HG02610 (cell line): ENCODE results near the gene TMEM82.

Source experiments
- ATAC-seq: cut with Tn5 transposase; IDR thresholded peaks from one replicate; pipeline ENCODE4 v1.9.1; 2021; ENCODE audit warnings: mild to moderate bottlenecking, moderate library complexity; ENCODE audit not compliant: unreplicated experiment

TMEM82 gene

GRCh38 chr1:15755646-15756040 is 13.3 kb downstream of the TMEM82 start:
- no peak for ATAC-seq

DNA sequence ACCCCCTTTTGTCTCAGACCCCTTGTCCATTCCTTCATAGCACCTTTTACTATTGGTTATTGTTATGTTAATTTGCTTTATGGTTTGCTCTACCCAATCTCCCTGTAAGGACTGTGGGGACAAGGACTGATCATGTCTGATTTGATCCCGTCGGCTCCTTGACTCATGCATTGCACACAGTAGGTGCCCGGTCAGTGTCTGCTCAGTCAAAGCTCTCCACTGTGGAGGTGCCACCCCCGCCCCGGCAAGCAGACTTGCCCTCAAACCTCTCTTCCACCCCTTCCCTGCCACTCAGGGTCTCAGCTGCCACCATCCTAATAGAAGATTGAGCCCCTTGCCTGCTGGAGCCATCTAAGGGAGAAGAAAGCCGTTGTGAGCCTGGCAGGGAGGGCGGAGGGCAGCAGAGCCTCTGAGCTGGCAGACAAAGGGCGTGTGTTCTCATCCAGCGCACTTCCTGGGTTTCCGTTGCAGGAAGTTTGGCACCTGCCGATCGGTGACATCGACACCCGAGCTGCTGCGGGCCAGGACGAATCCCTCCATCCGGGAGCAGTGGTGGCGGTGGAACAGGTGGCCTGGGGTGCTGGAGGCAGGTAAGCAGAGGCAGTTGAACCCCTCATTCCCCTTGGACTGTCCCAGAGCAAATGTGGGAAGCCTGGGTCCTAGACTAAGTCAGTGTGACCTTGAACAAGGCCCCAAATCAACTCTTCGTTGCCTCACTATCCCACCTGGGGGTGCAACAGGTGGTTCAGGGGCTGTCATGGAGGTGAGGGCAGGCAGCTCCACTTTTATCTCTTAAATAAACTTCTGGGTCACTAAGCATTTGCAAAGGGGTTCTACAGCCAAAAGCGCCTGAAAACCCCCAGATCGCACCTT is 14.1 kb downstream of the TMEM82 start:
- no peak for ATAC-seq

DNA sequence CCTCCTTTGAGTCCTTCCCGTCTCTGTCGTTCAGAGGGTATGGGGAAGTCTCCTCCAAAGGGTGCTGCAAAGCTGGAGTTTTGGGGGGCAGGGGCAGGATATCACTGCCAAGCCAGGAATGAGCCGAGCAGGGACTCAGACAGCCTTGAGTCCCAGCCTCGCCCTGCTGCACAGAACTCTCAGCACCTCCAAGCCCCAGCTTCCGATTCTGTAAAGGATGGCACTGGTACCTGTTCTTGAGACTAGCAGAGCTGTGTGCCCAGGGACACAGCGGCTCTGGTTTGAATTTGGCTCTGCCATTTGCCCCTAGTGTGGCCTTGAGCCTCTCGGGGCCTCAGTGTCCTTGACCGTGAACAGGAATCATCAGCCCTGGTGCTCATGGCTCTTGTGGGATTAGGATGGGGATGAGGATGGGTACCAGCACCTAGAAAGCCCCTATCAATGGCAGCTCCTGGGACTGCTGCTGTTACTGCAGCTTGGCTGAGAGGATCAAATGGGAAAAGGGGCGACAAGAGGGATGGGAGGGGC is 14.8 kb downstream of the TMEM82 start:
- no peak for ATAC-seq

- ATAC-seq, result no peak
Observed at GRCh38 chr1:15757575-15758342, 15.5 kb downstream of the TMEM82 start.

DNA sequence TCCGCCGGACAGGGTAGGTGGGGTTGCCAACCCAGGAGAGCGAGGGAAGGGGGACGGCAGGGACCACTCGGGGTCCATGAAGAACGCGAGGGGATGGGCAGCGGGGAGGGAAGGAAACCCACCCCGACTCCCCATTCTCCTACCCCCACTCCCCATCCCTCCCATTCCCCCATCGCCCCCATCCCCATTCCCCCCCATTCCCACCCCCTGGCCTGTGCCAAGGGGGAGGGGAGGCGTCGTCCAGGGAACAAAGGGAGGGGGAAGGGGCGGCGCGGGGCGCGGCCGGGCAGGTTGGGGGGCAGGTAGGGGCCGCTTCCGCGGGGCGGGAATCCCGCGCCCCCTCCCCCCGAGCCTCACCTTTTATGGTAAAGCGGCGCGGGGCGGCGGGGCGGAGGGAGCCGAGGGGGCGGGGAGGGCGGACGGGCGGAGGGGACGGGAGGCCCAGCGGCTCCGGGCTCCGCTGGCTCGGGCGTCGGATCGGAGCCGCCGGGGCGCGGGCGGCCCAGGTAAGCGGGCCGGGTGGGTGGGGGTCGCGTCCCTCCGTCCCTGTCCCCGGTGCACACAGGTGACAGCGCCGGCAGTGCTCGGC is 16.1 kb downstream of the TMEM82 start, which contains the start of gene FBLIM1:
Gene FBLIM1, plus strand, starts transcription at position 453 of the 589 bp plus-strand sequence. CDS start 6,189 bp downstream, outside the sequence.
- no peak for ATAC-seq

DNA sequence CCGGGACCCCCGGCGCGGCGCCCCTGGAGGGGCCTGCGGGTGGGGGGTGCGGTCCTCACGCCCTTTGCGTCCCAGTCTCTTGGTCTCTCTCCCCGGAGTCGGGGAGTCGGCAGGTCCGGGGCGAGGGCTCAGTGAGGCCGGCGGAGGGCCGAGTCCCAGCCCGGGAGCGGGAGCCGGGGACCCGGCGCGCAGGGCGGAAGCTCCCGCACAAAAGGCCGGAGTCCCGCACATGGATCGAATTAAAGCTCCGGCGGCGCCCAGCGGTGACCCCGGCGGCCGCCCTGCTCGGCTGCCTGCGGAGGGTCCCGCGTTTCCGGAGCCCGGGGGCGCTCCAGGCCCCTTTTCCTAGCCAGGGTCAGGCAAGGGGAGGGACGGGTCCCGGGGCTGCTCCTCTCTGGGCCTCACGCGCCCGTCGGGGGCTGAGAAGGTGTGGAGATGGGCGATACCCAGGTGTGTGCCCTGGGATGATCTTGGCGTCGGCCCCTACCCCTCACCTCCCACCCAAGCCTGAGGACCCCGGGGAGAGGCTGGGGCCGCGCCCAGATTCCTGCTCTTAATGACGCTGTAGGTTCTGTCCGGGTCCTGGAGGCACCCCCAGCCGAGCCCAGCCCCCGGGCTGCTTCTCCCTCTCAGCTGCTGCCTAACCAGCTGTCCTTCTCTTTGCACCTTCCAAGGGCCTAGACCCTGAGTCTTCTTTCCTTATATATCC is 16.8 kb downstream of the TMEM82 start:
- no peak for ATAC-seq

DNA sequence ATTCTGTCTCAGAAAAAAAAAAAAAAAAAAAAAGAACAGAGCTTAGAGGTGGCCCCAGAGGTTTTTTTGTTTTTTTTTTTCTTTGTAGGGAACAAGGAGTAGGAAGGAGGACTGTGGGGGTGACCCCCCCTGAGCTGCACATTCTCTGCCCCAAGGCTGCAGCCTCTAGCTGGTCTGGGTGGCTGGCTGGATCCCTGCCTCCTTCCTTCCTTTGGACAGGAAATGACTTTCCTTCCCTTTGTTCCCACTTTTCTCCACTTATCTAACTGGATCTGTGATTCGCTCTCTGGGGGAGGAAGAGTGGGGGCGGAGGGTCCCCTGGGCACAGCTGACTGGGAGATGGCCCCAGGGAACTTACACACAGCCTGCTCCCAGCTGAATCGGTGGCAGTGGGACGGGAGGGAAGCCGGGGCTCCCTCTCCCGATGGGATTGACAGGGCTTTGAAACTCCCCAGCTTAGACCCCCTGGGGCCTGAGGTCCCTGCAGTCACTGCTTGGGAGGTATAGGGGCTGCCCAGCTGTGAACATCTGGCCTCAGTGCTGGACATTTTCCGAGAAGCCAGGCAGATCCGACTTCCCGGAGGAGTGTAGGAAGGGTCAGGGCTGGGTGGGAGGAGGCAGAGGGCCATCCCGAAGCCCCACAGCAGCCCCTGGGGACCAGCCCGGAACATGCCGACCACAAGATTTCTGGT is 18.4 kb downstream of the TMEM82 start:
- ATAC-seq, result no peak

- no peak for ATAC-seq
Observed at GRCh38 chr1:15761366-15762128, 19.2 kb downstream of the TMEM82 start.

DNA sequence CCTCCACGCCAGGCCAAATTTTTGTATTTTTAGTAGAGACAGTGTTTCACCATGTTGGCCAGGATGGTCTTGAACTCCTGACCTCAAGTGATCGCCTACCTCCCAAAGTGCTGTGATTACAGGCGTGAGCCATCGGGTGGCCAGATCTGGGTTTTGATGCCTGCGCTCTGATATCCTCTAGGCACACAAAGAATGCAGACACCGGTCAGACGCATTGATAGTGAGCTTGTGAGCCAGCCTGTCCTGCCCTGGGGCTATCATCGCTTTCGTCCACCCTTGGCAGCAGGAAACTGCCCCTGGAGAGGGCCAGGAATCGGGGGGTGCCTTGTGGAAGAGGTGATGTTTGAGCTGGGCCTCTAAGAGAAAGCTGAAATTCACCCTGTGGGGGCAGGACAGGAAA is 20.2 kb downstream of the TMEM82 start:
- no peak for ATAC-seq

GRCh38 chr1:15764269-15764764 is 22.0 kb downstream of the TMEM82 start:
- ATAC-seq, result no peak

DNA sequence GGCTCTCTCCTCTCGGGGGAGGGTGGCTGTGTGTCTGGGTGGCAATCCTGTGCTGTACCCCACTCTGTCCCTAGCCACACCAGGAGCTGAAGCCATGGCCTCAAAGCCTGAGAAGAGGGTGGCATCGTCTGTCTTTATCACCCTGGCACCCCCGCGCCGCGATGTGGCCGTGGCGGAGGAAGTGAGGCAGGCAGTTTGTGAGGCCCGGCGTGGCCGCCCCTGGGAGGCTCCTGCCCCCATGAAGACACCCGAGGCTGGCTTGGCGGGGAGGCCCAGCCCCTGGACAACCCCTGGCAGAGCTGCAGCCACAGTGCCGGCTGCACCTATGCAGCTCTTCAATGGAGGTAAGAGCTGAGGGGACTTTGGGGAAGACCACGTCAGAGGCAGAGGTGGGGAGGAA is 22.6 kb downstream of the TMEM82 start:
- no peak for ATAC-seq

DNA sequence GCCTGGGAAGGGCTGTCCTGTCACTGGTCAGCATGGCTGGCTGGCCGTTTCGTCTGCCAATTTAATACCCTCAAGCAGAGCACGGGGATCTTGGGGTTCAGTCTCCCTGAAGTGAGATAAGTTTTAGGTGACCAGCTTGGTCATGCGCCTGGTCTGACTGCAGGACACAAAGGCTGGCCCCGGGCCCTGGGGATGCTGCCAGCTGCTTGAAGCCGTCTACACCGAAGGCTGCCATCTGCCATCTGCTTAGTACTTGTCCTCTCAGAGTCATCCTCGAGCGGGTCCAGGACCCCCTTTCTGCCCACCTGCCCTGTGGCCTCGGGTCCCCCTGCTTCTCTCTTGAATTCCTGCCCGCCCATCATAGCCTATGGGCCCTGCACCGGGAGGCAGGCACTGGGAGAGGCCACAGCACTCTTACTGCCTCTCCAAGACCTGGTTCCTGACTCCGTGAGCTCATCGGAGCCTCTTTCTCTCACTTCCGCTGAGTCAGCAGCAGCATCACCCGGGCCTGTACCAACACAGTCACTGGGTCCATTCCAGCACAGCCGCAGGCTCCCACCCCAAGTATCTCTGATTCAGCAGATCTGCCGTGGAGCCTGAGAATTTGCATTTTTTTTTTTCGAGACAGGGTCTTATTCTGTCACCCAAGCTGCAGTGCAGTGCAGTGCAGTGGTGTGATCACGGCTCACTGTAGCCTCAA is 23.3 kb downstream of the TMEM82 start:
- no peak for ATAC-seq

- no peak for ATAC-seq
Observed at GRCh38 chr1:15767941-15768340, 25.6 kb downstream of the TMEM82 start.

GRCh38 chr1:15768388-15768787 is 26.1 kb downstream of the TMEM82 start:
- ATAC-seq, result no peak

DNA sequence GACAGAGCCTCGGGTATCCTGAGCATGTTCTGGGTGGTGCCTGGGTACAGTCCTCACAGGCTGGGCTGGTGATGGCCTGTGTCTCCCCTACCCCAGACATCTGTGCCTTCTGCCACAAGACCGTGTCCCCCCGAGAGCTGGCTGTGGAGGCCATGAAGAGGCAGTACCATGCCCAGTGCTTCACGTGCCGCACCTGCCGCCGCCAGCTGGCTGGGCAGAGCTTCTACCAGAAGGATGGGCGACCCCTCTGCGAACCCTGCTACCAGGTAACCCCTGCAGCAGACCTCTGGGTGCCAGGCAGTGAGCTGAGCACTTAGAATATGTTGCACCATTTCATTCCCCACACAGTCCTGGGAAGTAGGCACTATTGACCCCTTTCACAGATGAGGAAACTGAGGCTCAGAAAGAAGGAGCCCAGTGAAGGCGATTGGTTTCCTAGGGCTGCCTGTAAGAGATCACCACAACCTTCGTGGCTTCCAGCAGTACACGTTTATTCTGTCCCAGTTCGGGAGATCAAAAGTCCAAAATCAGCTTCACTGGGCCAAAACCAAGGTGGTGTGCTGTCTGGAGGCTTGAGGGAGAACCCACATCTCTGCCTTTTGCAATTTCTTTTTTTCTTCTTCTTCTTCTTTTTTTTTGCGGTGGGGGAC is 28.1 kb downstream of the TMEM82 start:
- ATAC-seq, result no peak

GRCh38 chr1:15771836-15772515 is 29.7 kb downstream of the TMEM82 start:
- no peak for ATAC-seq

GRCh38 chr1:15775706-15776105 is 33.4 kb downstream of the TMEM82 start:
- ATAC-seq, result no peak
